HepG2 (cell line): Measurements from ENCODE around the gene DGAT2.

Experiments used
- ATF7-NPFF ChIP-seq: sonication (generic); formaldehyde crosslinking; IDR thresholded peaks from 2 replicates; pipeline ENCODE4 v1.8.1; 2023; ENCODE audit warnings: mild to moderate bottlenecking, low read depth, missing genetic modification reagents, moderate library complexity
- EP300 ChIP-seq, 3 experiments: sonication (generic) in 1 of 3; formaldehyde crosslinking in 1 of 3; IDR thresholded peaks; 2 replicates each; pipeline versions ENCODE4 v1.5.1 to v1.6.1; 2011 to 2020; ENCODE audit warnings: low read depth in 2 of 3, low read length in 2 of 3, borderline replicate concordance in 1 of 3, improper control_type of control experiment in 1 of 3, mild to moderate bottlenecking in 1 of 3, missing genetic modification reagents in 1 of 3, moderate library complexity in 1 of 3
- FIP1L1 ChIP-seq: fragments of 200-400 bp; formaldehyde crosslinking; IDR thresholded peaks from 2 replicates; pipeline ENCODE4 v1.6.1; 2018; ENCODE audit warnings: low read depth, mild to moderate bottlenecking, low read length, moderate library complexity, borderline replicate concordance; ENCODE audit not compliant: insufficient read depth
- KDM1A ChIP-seq: IDR thresholded peaks from 2 replicates; pipeline ENCODE4 v1.6.1; 2016; ENCODE audit warnings: missing compliant biosample characterization
- NFIC ChIP-seq: IDR thresholded peaks from 2 replicates; pipeline ENCODE4 v1.6.1; 2012; ENCODE audit warnings: mild to moderate bottlenecking, low read length, inconsistent platforms
- PAWR ChIP-seq: sonication (generic); formaldehyde crosslinking; IDR thresholded peaks from 2 replicates; pipeline ENCODE4 v1.4.0; 2020; ENCODE audit warnings: missing genetic modification reagents, mild to moderate bottlenecking, borderline replicate concordance
- PHF8 ChIP-seq: sonication (generic); formaldehyde crosslinking; IDR thresholded peaks from 2 replicates; pipeline ENCODE4 v1.5.0; 2020; ENCODE audit warnings: missing genetic modification reagents
- TSC22D2 ChIP-seq: sonication (generic); formaldehyde crosslinking; IDR thresholded peaks from 2 replicates; pipeline ENCODE4 v1.5.1; 2020; ENCODE audit warnings: missing genetic modification reagents, mild to moderate bottlenecking, borderline replicate concordance
- YY1 ChIP-seq: IDR thresholded peaks from 2 replicates; pipeline ENCODE4 v1.6.1; 2011; ENCODE audit warnings: low read length, low read depth, moderate library complexity, mild to moderate bottlenecking; ENCODE audit not compliant: insufficient read depth, insufficient replicate concordance
- ZNF30 ChIP-seq: sonication (generic); formaldehyde crosslinking; IDR thresholded peaks from 2 replicates; pipeline ENCODE4 v1.5.0; 2020; ENCODE audit warnings: mild to moderate bottlenecking, missing genetic modification reagents
- TF ChIP-seq, protein P1 (sequence below): IDR thresholded peaks from 2 replicates; pipeline ENCODE4 v1.6.1; 2016; ENCODE audit warnings: low read depth
- TF ChIP-seq, protein P2 (sequence below), 2 experiments: sonication (generic) in 1 of 2; formaldehyde crosslinking in 1 of 2; IDR thresholded peaks; 2 replicates each; pipeline versions ENCODE4 v1.5.1 to v1.6.1; 2011 to 2020; ENCODE audit warnings: borderline replicate concordance in 1 of 2, low read depth in 1 of 2, low read length in 1 of 2, mild to moderate bottlenecking in 1 of 2, missing genetic modification reagents in 1 of 2, moderate library complexity in 1 of 2
- TF ChIP-seq, protein P3 (sequence below): sonication (generic); formaldehyde crosslinking; IDR thresholded peaks from 2 replicates; pipeline ENCODE4 v1.4.0; 2020; ENCODE audit warnings: low read depth, mild to moderate bottlenecking, missing genetic modification reagents
- TF ChIP-seq, protein P4 (sequence below): sonication (generic); formaldehyde crosslinking; IDR thresholded peaks from 2 replicates; pipeline ENCODE4 v1.5.0; 2020; ENCODE audit warnings: mild to moderate bottlenecking, missing genetic modification reagents, moderate library complexity

DNA sequence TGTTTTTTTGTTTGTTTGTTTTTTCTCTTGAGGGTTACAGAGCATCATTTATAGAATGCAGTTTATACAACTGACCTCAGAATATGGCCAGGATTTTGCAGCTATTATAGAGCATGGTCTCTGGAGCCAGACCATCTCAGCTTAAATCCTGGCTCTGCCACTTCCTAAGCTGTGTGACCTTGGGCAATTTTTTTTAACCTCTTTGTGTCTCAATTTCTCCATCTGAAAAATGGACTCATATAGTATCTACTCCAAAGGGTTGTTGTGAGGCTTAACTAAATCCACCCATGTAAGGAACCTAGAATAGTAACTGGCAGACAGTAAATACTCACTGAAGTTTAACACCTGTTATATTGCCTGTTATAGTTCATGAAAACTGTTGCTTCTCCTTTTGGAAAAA lies 8.3 kb upstream of the DGAT2 start:
- TF ChIP-seq PHF8 (CRISPR knock-in tag) (no peak), NFIC (no peak), ZNF30 (no peak), TSC22D2 (no peak), EP300 (IDR thresholded peaks at IDR 0.05; ENCODE audit: low read depth in 2 of 2, low read length in 2 of 2) (no peak), EP300 (CRISPR knock-in tag; IDR thresholded peaks at IDR 0.05; ENCODE audit: borderline replicate concordance) (no peak), FIP1L1 (no peak), PAWR (CRISPR knock-in tag) (no peak), KDM1A (no peak), YY1 (no peak), ATF7-NPFF (CRISPR knock-in tag) (no peak)
- TF ChIP-seq, protein P1, sequence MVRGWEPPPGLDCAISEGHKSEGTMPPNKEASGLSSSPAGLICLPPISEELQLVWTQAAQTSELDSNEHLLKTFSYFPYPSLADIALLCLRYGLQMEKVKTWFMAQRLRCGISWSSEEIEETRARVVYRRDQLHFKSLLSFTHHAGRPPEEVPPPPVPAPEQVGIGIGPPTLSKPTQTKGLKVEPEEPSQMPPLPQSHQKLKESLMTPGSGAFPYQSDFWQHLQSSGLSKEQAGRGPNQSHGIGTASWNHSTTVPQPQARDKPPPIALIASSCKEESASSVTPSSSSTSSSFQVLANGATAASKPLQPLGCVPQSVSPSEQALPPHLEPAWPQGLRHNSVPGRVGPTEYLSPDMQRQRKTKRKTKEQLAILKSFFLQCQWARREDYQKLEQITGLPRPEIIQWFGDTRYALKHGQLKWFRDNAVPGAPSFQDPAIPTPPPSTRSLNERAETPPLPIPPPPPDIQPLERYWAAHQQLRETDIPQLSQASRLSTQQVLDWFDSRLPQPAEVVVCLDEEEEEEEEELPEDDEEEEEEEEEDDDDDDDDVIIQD (CRISPR knock-in tag) = no peak
- TF ChIP-seq, protein P2, sequence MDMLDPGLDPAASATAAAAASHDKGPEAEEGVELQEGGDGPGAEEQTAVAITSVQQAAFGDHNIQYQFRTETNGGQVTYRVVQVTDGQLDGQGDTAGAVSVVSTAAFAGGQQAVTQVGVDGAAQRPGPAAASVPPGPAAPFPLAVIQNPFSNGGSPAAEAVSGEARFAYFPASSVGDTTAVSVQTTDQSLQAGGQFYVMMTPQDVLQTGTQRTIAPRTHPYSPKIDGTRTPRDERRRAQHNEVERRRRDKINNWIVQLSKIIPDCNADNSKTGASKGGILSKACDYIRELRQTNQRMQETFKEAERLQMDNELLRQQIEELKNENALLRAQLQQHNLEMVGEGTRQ (IDR thresholded peaks at IDR 0.05; ENCODE audit: low read depth, low read length) = no peak
- TF ChIP-seq, protein P2 (CRISPR knock-in tag; IDR thresholded peaks at IDR 0.05; ENCODE audit: borderline replicate concordance) = no peak
- TF ChIP-seq, protein P3, sequence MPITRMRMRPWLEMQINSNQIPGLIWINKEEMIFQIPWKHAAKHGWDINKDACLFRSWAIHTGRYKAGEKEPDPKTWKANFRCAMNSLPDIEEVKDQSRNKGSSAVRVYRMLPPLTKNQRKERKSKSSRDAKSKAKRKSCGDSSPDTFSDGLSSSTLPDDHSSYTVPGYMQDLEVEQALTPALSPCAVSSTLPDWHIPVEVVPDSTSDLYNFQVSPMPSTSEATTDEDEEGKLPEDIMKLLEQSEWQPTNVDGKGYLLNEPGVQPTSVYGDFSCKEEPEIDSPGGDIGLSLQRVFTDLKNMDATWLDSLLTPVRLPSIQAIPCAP (CRISPR knock-in tag) = no peak
- TF ChIP-seq, protein P4, sequence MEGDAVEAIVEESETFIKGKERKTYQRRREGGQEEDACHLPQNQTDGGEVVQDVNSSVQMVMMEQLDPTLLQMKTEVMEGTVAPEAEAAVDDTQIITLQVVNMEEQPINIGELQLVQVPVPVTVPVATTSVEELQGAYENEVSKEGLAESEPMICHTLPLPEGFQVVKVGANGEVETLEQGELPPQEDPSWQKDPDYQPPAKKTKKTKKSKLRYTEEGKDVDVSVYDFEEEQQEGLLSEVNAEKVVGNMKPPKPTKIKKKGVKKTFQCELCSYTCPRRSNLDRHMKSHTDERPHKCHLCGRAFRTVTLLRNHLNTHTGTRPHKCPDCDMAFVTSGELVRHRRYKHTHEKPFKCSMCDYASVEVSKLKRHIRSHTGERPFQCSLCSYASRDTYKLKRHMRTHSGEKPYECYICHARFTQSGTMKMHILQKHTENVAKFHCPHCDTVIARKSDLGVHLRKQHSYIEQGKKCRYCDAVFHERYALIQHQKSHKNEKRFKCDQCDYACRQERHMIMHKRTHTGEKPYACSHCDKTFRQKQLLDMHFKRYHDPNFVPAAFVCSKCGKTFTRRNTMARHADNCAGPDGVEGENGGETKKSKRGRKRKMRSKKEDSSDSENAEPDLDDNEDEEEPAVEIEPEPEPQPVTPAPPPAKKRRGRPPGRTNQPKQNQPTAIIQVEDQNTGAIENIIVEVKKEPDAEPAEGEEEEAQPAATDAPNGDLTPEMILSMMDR (CRISPR knock-in tag) = no peak
